Activated CD8-positive, alpha-beta memory T cell treated with anti-CD3 and anti-CD28 coated beads, Interleukin-2, amount 50 U/mL, for 1 hour (primary cell): ENCODE data around the gene MRPS24.
"Not testable (repeated sequence)": the region's sequence is repeated elsewhere in the genome, so short reads cannot be mapped to it uniquely, and the experiment has no call there.

Experiments used
- DNase-seq: peaks from one replicate; pipeline ENCODE4 v3.0.0-alpha.2; 2020; ENCODE audit errors: extremely low read depth

The MRPS24 gene

GRCh38 chr7:43838201-43838658, 31.1 kb downstream of the MRPS24 start:
- no peak for DNase-seq

- DNase-seq = no peak
Measured at GRCh38 chr7:43834463-43835251, 34.7 kb downstream of the MRPS24 start.

DNA sequence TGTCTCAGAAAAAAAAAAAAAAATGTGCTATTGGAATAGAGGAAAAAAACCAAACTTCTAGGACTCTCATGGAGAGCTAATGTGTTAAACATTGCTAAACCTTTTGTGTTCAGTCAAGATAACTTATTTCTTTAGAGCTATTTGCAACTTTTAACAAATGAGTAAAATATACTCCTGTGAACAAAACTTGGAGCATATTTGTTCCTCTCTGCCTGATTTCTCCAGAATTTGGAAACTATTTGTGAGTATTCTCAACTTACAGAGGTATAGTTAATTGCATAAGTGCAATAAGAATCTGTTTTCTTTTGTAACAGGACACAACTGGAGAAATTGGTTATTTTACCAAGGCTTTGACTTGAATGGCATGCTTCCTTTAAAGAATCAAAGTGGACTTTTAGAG, 38.4 kb downstream of the MRPS24 start:
- DNase-seq = not testable (repeated sequence)

DNA sequence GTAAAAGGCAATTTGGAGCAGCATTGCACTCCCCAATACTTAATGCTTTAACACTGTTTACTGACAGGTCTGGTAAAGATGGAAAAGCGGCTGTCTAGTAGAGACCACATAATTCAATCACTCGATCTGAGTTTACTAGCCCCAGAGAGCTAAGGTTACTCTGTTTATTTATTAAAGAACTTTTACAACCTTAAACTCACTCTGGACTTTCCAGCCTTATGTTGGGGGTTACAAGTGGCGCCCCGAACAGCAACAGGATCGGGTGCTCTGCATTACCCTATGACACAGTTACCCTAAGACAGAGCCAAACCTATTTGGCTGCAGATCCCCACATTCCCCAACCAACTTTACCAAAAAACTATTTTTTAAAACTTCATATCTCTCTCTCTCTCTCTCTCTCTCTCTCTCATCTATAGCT, 43.9 kb downstream of the MRPS24 start:
- no peak for DNase-seq

DNA sequence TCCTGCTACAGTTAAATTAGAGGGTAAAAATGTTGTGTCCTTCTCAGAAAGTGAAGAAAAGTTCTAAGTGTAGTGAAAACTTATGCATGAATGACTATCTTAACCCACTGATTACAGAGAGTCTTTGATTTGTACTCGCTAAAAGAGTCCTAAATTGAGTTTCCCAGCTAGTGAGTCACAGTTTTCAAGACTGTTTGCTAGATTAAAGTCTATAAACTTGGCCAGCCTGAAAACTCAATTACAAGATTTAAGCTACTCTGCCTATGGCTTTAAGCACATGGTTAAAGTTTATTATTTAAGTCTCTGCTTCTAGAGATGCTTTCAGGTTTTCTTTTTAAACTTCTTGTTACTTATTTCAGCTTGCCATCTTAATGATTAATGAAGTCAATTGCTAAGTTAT, 44.4 kb downstream of the MRPS24 start:
- DNase-seq = no peak

- DNase-seq = not testable (repeated sequence)
Measured at GRCh38 chr7:43824513-43824912, 44.8 kb downstream of the MRPS24 start.

DNA sequence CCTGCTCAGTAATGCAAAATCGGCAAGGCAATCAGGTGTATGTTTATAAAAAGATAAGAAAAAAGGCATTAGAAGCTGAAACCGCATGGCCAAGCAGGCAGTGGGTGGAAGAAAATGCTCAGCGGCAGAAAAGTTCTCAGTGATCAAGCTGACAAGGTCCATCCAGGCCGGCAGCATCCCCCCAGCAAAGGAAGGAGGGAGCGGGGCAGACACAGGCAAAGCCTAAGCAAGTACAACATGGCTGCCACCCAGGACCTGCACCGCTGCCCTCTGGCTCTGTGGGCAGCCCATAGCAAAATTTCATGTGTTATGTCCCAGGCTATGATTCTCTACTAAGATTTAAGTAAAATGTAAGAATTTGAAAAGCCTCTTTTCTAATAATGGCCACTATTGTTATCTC, 45.4 kb downstream of the MRPS24 start:
- no peak for DNase-seq

GRCh38 chr7:43823425-43823824, 45.9 kb downstream of the MRPS24 start:
- not testable (repeated sequence) for DNase-seq
